ENCODE measurements around the gene MAPRE2. TPM values are rescaled to one million over a fixed set of nuclear protein-coding genes. Genes with fewer than 3 reads are reported as not detected.

Gene MAPRE2
- total and polyA plus RNA-seq, 2 of the 13 experiments (the other 11 are each of a cell fraction or from before 2014, with no cell fraction given): 34.5 to 67.9 TPM

GRCh38 chr18:35040988-35041814 lies at the start of gene MAPRE2 (continued):
- peak; percentile 51 for TF ChIP-seq PAXIP1 (CRISPR knock-in tag; conservative IDR thresholded peaks at IDR 0.05)
- TF ChIP-seq ZC3H13 (CRISPR knock-in tag; IDR thresholded peaks at IDR 0.05): peak; percentile 81; the same call in 1 of the 2 replicates
- peak; percentile 93 for TF ChIP-seq ZNF652 (CRISPR knock-in tag; IDR thresholded peaks at IDR 0.05; ENCODE audit: borderline replicate concordance, low read depth)
- TF ChIP-seq NFATC3 (CRISPR knock-in tag; IDR thresholded peaks at IDR 0.05): no peak; the same call in 1 of the 2 replicates
- TF ChIP-seq ERF (CRISPR knock-in tag; IDR thresholded peaks at IDR 0.05): peak; percentile 65; the same call in 1 of the 2 replicates
- TF ChIP-seq, protein P1, sequence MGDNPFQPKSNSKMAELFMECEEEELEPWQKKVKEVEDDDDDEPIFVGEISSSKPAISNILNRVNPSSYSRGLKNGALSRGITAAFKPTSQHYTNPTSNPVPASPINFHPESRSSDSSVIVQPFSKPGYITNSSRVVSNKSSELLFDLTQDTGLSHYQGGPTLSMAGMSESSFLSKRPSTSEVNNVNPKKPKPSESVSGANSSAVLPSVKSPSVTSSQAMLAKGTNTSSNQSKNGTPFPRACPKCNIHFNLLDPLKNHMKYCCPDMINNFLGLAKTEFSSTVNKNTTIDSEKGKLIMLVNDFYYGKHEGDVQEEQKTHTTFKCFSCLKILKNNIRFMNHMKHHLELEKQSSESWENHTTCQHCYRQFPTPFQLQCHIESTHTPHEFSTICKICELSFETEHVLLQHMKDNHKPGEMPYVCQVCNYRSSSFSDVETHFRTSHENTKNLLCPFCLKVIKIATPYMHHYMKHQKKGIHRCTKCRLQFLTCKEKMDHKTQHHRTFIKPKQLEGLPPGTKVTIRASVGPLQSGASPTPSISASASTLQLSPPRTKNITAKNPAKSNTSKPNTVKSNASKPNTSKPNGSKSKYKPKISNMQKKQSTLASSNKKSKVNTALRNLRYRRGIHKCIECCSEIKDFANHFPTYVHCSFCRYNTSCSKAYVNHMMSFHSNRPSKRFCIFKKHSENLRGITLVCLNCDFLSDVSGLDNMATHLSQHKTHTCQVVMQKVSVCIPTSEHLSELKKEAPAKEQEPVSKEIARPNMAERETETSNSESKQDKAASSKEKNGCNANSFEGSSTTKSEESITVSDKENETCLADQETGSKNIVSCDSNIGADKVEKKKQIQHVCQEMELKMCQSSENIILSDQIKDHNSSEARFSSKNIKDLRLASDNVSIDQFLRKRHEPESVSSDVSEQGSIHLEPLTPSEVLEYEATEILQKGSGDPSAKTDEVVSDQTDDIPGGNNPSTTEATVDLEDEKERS (CRISPR knock-in tag; IDR thresholded peaks at IDR 0.05): peak; percentile 91
- TF ChIP-seq IKZF1 (IDR thresholded peaks at IDR 0.05): no peak
- TF ChIP-seq ZBTB21 (CRISPR knock-in tag; IDR thresholded peaks at IDR 0.05): 0 out of 2 replicates have a peak, but pooled peaks have one; percentile 2
- TF ChIP-seq MLX (CRISPR knock-in tag; IDR thresholded peaks at IDR 0.05): peak; percentile 90
- no peak for TF ChIP-seq NONO (IDR thresholded peaks at IDR 0.05)
- peak; percentile 87 for TF ChIP-seq NONO (CRISPR knock-in tag; conservative IDR thresholded peaks at IDR 0.05)
- peak; percentile 37; the same call in 1 of the 2 replicates for TF ChIP-seq DR1 (CRISPR knock-in tag; IDR thresholded peaks at IDR 0.05)
- no peak; the same call in 1 of the 2 replicates for TF ChIP-seq SNAPC2 (CRISPR knock-in tag; IDR thresholded peaks at IDR 0.05)
- peak; percentile 85; the same call in 1 of the 2 replicates for TF ChIP-seq FOXC1 (CRISPR knock-in tag; IDR thresholded peaks at IDR 0.05; ENCODE audit: borderline replicate concordance)
- TF ChIP-seq NFKBIZ (CRISPR knock-in tag; IDR thresholded peaks at IDR 0.05): peak; percentile 56; the same call in 1 of the 2 replicates
- peak; percentile 84 for TF ChIP-seq KDM5B (CRISPR knock-in tag; IDR thresholded peaks at IDR 0.05; ENCODE audit: borderline replicate concordance)
- peak; percentile 84; the same call in 1 of the 2 replicates for TF ChIP-seq ZBTB38 (CRISPR knock-in tag; IDR thresholded peaks at IDR 0.05)
- TF ChIP-seq ZNF572 (CRISPR knock-in tag; IDR thresholded peaks at IDR 0.05): 0 out of 2 replicates have a peak, but pooled peaks have one; percentile 59
- TF ChIP-seq, protein P2, sequence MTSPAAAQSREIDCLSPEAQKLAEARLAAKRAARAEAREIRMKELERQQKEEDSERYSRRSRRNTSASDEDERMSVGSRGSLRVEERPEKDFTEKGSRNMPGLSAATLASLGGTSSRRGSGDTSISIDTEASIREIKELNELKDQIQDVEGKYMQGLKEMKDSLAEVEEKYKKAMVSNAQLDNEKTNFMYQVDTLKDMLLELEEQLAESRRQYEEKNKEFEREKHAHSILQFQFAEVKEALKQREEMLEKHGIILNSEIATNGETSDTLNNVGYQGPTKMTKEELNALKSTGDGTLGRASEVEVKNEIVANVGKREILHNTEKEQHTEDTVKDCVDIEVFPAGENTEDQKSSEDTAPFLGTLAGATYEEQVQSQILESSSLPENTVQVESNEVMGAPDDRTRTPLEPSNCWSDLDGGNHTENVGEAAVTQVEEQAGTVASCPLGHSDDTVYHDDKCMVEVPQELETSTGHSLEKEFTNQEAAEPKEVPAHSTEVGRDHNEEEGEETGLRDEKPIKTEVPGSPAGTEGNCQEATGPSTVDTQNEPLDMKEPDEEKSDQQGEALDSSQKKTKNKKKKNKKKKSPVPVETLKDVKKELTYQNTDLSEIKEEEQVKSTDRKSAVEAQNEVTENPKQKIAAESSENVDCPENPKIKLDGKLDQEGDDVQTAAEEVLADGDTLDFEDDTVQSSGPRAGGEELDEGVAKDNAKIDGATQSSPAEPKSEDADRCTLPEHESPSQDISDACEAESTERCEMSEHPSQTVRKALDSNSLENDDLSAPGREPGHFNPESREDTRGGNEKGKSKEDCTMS (CRISPR knock-in tag; conservative IDR thresholded peaks at IDR 0.05): no peak
- TF ChIP-seq RFX3 (CRISPR knock-in tag; IDR thresholded peaks at IDR 0.05): peak; percentile 99

Measured in HepG2 (cell line).